HG03064 (cell line): ENCODE measurements around the gene CHFR.
A peak's percentile ranks its signal among the peaks of the same experiment; 100 is the strongest.
"Not testable (repeated sequence)": the region's sequence is repeated elsewhere in the genome, so short reads cannot be mapped to it uniquely, and the experiment has no call there.

Experiments
- ATAC-seq: cut with Tn5 transposase; IDR thresholded peaks from one replicate; pipeline ENCODE4 v1.9.1; 2021; ENCODE audit warnings: low read depth; ENCODE audit not compliant: unreplicated experiment

The CHFR gene, protein sequence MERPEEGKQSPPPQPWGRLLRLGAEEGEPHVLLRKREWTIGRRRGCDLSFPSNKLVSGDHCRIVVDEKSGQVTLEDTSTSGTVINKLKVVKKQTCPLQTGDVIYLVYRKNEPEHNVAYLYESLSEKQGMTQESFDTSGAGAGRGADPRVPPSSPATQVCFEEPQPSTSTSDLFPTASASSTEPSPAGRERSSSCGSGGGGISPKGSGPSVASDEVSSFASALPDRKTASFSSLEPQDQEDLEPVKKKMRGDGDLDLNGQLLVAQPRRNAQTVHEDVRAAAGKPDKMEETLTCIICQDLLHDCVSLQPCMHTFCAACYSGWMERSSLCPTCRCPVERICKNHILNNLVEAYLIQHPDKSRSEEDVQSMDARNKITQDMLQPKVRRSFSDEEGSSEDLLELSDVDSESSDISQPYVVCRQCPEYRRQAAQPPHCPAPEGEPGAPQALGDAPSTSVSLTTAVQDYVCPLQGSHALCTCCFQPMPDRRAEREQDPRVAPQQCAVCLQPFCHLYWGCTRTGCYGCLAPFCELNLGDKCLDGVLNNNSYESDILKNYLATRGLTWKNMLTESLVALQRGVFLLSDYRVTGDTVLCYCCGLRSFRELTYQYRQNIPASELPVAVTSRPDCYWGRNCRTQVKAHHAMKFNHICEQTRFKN

DNA sequence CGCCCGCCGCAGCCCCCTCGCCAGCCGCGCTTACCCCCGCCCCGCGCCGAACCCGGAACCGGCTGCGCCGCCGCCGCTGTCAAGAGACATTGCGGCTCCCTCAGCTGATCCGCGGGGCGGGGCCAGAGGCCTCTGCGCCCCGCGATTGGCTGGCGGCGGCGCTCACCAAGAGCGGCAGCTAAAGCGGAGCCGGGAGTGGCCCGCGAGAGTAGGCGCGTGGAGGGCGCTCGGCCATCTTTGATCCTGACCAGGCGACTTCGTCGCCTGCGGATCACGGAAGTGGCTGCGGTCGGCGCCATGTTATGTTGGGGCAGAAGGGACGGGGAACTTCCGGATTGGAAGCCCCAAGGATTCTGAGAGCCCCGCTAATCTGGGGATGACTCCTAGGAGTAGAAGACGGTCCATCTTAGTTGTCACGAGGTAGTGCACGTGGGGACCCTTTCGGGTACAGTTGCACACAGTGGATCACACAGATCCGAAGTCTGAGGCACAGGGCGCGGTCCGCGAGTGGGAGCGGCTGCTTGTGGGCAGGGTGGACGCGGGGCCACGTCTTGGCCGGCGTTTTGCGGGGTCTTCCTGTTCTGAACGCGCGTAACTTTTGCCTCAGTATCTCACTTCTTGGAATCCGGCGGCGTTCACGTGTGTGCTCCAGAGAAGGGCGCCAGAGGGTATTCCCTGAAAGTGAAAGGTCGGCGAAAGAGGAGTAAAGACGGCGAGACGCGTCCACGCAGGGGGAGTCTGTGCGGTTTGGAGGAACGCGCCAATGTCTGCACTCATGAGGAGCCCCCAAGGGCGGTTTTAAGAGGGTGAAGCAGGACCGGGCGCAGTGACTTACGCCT lies at the start of gene CHFR:
Gene CHFR, minus strand, starts transcription at position 93 of the 839 bp plus-strand sequence. CDS start 277 bp downstream, outside the sequence.
- ATAC-seq: peak; percentile 97

DNA sequence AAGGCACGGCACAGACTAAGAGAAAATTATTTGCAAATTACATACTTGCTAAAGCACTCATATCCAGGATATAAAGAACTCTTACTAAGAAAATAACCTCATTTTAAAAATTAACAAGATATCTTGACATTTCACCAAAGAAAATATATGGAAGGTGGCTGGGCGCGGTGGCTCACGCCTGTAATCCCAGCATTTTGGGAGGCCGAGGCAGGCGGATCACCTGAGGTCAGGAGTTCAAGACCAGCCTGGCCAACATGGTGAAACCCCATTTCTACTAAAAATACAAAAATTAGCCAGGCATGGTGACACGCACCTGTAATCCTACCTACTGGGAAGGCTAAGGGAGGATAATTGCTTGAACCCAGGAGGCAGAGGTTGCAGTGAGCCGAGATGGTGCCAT lies 49.5 kb upstream of the CHFR start:
- not testable (repeated sequence) for ATAC-seq

DNA sequence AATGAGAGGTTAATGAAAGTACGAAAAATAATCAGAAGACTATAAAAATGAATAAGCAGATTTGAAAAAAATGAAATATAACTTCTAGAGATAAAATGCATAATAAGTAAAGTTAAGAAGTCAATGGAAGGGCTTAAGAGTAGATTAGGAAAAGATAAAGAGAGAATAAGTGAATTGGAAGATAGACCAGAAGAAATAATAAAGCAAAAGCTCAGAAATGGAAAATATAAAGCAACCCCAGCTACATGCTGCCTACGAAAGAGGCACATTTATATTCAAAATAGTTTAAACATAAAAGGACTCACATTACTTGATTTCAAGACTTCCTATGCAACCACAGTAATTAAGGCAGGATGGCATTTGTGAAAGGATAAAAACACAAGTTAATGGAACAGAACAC lies 48.8 kb upstream of the CHFR start:
- no peak for ATAC-seq

DNA sequence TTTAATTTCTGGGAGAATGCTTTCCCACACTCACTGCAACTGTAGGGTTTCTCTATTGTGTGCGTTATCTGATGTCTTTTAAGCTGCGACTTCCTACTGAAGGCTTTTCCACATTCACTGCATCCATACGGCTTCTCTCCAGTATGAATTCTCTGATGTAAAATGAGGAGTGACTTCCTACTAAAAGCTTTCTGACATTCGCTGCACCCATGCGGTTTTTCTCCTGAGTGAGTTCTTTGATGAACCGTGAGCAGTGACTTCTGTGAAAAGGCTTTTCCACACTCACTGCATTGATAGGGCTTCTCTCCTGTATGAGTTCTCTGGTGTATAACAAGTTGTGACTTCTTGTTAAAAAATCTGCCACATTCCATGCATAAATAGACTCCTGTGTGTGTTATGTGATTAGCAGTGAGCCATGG lies 39.0 kb upstream of the CHFR start:
- ATAC-seq: no peak

DNA sequence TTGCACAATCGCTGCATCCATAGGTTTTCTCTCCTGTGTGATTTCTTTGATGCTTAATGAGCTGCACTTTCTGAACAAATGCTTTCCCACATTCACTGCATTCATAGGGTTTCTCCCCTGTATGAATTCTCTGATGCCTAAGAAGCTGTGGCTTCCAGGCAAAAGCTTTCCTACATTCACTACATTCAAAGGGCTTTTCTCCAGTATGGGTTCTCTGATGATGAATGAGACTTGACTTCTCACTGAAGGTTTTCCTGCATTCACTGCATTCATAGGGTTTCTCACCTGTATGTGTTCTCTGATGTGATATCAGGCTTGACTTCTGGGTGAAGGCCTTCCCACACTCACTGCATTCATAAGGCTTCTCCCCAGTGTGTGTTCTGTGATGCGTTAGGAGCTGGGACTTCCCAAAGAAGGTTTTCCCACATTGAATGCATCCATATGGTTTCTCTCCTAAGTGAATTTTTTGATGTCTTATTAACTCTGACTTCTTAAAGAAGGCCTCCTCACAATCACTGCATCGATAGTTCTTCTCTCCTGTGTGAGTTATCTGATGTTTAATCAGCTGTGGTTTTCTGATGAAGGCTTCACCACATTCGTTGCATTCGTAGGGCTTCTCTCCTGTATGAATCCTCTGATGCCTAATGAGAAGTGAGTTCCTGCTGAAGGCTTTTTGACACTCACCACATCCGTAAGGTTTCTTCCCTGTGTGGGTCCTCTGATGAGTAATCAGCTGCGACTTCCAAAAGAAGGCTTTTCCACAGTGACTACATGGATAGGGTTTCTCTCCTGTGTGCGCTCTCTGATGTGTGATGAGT lies 38.4 kb upstream of the CHFR start:
- no peak for ATAC-seq

DNA sequence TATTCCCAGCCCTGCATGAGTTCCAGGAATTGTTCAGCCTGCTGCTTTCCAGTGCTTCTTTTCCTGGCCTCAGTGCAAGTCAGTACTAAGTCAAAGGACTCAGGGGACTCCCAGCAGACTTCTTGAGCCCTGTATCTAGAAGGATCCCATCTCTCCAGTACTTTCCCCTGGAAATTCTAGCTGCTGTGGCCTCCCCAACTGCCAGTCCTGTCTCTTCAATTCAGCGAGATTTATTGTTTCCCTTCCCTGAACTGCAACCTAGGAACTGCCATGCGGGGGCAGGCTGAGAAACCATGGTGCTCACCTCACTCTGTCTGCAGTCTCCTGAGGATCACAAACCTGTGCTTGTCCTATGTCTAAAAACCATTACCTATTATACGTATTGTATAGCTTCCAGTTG lies 37.0 kb upstream of the CHFR start:
- no peak for ATAC-seq

DNA sequence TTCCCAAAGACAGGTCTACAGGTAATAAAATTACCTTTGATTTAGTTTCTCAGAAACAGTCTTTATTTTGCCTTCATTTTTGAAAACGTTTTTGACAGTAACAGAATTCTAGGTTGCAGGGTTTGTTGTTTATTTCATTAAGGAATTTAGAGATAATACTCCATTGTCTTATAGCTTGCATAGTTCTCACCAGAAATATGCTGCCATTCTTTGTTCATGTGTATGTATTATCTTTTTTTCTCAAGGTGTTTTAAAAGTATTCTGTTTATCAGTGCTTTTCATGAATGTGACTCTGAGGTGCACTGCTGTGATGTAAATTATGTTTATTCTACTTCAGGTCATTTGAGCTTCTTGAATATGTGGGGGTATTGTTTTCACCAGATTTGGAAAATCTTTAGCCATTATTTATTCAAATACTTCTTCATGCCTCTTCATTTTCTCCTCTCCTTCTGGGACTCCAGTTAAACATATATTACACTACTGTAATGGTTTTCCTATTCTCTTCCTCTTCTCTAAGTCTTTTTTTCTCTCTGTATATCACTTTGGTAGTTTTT lies 36.0 kb upstream of the CHFR start:
- ATAC-seq: no peak

DNA sequence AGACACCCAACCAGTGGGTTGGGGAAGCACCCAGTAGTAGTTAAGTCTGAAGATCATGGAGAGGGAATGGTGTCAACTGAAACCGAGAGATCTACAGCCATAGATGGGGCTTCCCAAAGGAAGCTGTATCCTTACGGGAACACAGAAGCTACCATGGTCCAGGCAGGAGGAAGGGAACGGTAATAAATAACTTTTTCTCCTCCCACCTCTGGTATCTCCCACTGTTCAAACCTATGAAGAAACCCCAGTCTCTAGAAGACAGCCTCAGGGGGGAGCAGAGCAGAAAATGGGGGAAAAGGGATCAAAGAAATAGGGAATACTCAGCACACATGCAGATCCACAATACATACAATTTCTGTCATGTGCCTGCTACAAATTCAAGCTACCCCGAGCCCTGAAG lies 35.3 kb upstream of the CHFR start:
- no peak for ATAC-seq

DNA sequence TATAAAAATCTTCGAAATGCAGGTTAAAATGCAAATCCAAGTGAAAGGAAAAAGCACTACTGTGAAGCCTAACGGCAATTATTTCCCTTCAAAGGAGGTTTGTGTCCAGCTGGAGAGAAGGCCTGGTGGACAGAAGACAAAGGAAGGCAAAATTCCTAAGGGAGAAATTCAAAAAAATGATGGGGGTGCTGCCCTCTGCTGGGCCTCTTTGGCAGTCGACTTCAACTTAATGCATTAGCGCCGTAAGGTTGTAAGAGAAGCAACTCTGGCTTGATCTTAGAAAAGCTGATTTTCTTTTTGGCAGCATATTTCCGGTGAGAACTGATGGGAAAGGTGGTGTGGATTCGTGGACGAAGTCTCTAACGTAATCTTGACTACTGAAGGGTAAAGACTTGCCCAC lies 34.3 kb upstream of the CHFR start:
- no peak for ATAC-seq

DNA sequence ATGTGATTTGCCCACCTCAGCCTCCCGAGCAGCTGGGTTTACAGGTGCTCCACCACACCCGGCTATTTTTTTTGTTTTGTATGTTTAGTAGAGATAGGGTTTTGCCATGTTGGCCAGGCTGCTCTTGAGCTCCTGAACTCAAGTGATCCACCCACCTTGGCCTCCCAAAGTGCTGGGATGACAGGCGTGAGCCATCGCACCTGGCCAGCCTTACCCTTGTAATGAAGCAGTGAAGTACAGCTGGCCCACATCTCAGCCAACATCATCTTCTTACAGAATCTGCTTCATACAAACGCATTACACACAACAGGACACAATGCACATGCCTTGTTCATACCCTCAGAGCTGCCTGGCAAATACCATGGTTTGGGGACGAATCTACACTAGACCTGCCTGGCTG lies 31.3 kb upstream of the CHFR start:
- ATAC-seq: no peak

DNA sequence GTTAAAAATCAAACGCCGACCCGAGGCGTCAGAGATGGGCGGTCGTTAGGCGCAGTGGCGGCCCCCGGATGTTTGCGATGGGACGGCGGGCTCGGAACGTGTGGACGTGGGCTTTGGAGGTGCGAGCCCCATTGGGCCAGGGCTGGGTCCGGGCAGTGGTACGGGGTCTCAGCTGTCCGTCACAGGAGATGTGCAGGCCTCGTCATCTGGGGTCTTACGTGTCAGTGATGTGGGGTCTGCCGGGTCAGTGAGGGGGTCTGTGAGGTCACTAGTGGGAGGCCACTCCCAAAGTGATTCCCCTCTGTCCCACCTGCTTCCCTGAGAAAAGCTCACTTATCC lies 21.6 kb upstream of the CHFR start:
- no peak for ATAC-seq

DNA sequence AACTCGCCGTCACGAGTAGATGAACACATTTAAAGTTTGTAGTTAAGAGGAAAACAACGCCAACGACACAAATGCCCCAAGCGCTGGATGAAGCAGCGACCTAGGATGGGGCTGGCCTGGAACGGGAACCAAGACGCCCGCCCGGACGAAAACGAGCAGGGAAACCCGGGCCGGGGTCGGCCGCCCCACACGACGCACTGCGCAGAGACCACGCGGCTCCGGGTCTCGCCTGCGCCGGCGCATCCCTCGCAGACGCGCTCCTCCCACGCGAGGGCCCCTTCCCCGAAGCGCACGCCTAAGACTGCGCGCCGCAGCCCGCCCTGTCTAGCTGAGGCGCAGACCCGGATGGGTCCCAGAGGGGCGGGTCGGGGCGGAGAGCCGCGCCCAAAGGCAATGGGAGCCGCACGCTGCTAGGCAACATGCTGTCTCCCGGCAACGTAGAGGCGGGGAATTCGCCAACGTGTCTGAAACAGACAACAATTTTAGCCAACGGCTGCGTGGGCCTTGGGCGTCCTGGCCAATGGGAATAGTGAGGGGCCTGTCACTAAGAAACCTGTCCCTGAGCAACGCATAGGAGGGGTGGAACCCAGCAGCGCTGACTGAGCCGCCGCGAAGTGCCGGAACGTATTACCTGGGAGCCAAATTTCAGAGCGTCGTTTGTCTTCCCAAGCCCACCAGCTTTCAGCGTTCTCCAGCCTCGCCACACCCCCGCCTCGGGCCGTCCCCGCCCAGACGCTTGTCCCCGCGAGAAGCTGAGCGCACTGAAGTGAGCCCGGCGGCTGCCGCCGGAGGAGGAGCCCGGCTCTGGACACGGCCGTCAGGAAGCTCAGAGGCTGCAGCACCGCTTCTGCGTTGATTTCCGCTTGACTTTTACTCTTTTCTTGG lies 21.0 kb upstream of the CHFR start:
- ATAC-seq: peak; percentile 96

DNA sequence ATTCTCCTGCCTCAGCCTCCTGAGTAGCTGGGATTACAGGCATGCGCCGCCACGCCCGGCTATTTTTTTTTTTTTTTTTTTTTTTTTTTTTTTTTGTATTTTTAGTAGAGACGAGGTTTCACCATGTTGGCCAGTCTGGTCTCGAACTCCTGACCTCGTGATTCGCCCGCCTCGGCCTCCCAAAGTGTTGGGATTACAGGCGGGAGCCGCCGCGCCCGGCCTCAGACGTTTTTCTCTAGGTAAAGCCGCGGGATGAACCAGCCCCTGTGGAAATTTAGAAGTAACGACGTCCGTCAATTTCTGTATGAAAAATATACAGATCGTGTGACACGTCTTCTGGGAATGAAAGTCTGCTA lies 20.4 kb upstream of the CHFR start:
- not testable (repeated sequence) for ATAC-seq

DNA sequence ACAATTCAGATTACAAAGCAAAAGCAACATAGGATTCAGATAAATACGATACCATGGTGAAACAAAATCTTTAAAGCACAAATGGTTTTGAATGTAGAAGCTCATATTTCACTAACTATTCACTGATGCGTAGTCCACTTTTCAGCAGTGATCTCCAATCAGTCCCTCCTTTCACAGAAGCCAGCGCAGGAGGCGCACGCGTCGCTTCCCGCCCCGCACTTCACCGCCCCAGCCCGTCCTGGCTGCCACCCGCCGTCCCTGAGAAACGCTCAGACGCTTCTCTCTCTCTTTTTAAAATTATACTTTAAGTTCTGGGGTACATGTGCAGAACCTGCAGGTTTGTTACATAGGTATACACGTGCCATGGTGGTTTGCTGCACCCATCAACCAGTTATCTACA lies 19.8 kb upstream of the CHFR start:
- no peak for ATAC-seq

DNA sequence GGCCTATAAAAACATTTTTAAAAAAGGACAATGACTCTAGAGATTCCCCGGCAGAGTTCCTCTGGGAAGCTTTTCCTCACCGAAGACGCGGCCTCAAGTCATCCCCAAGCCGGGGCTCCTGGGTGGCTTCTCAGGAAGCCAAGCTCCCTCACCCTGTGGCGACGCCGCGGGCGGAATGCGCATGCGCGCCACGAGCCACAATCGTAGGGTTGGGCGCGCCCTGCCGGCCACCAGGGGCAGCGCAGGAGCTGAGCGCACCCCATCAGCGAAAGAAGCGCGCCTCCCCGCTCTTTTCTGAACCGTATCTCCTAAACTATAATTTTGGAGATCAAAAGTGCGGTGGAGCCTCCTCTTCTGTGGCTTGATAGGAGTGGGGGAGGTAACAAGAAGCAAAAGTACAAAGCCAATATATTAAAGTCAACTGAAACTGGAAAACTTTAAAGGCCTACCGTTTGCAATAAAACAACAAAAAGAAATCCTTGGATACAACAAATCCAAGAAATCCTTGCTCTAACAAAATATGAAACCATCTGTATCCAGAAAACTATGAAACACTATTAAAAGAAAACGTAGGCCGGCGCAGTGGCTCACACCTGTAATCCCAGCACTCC lies 17.4 kb upstream of the CHFR start:
- no peak for ATAC-seq

DNA sequence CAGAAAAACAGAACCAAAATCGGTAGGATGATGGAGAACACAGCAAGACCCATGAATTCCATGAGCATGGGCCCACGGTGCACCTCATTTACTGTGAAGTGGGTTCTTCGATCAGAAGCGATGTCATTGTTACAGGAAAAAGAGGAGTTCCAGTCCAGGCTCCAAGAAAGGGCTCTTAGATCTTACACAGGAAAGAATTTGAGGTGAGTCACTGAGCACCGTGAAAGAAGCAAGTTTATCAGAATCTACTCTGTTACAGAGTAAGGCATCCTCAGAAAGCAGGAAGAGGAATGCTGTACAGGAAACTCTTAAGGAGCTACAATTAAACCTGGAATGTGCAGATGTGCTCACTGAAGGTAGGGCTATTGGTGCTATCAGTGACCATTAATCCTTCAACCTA lies 11.6 kb upstream of the CHFR start:
- ATAC-seq: no peak

DNA sequence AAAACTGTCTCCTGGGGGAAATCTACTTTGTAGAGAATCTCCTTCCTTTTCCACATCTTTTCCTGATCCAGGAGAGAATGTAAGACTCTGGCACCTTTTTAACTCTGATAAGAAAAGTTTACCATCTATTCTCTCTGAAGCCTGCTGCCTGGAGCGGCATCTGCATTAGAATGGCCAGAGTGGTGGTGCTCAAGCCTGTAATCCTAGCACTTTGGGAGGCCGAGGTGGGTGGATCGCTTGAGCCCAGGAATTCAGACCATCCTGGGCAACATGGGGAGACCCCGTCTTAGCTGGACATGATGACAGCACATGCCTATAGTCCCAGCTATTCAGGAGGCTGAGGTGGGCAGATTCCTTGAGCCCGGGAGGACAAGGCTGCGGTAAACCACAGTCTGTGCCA lies 1.4 kb upstream of the CHFR start:
- no peak for ATAC-seq

DNA sequence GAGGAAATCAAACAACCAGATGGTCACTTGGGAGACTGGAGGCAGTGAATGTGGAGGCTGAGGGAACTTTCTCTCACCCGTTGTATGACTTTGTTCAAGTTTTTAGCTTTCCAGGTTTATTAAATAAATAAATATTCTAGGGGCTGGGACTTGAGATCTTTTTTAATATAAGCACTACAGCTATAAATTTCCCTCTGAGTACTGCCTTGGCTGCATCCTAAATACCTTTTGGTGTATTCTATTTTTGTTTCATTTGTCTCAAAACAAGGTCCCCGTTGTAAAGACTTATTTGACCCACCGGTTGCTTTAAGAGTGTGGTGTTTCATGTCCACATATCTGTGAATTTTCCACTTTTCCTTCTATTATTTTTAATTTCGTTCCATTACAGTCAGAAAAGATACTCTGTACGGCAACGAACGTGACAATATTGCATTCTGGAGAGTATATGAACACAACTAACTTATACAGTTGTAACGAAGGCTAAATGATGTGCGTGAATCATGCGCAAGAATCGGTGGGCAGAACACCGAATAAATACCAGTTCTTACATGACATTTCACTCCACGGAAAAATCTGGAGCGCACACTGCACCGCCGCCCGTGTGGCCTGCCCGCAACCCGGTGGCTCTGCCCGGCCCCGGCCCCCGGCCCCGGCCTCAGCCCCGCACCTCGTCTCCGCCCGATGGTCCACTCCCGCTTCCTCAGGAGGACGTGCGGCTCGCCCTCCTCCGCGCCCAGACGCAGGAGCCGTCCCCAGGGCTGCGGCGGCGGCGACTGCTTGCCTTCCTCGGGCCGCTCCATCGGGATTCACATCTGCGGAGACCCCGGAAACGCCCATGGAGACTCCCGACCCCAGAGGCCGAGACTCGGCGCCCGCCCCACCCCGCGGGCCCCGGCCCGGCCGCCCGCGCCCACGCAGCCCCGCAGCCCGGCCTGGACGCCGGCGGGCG lies 602 bp downstream of the CHFR start:
- peak; percentile 13 for ATAC-seq
